Central memory CD8-positive, alpha-beta T cell (primary cell): ENCODE measurements around the gene POLDIP3.

ENCODE experiments used
- ATAC-seq: fragments of 150-1000 bp; cut with Tn5 transposase; replicated peaks from 2 replicates; pipeline ENCODE4 v1.10.0; 2022; ENCODE audit warnings: mild to moderate bottlenecking, moderate FRiP score, moderate number of reproducible peaks; ENCODE audit not compliant: poor library complexity, severe bottlenecking; ENCODE audit errors: extremely low read depth
- DNase-seq, 2 donors: peaks; one replicate each; pipeline ENCODE4 v3.0.0; 2021; ENCODE audit warnings: low spot score in 2 of 2
- H3K27ac Mint-ChIP-seq: one replicate; pipeline ENCODE4 v1.8.0; 2022; ENCODE audit warnings: low read depth, mild to moderate bottlenecking, moderate library complexity, mixed read lengths
- H3K27me3 Mint-ChIP-seq: one replicate; pipeline ENCODE4 v1.8.0; 2022; ENCODE audit warnings: mixed read lengths
- H3K36me3 Mint-ChIP-seq: one replicate; pipeline ENCODE4 v1.8.0; 2022; ENCODE audit warnings: mild to moderate bottlenecking, moderate library complexity, mixed read lengths; ENCODE audit not compliant: insufficient read depth
- H3K4me1 Mint-ChIP-seq: one replicate; pipeline ENCODE4 v1.8.0; 2022; ENCODE audit warnings: mixed read lengths
- H3K4me3 Mint-ChIP-seq: one replicate; pipeline ENCODE4 v1.8.0; 2022; ENCODE audit warnings: mild to moderate bottlenecking, moderate library complexity, mixed read lengths
- H3K9me3 Mint-ChIP-seq: one replicate; pipeline ENCODE4 v1.8.0; 2022; ENCODE audit warnings: mixed read lengths

Gene POLDIP3, protein sequence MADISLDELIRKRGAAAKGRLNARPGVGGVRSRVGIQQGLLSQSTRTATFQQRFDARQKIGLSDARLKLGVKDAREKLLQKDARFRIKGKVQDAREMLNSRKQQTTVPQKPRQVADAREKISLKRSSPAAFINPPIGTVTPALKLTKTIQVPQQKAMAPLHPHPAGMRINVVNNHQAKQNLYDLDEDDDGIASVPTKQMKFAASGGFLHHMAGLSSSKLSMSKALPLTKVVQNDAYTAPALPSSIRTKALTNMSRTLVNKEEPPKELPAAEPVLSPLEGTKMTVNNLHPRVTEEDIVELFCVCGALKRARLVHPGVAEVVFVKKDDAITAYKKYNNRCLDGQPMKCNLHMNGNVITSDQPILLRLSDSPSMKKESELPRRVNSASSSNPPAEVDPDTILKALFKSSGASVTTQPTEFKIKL

DNA sequence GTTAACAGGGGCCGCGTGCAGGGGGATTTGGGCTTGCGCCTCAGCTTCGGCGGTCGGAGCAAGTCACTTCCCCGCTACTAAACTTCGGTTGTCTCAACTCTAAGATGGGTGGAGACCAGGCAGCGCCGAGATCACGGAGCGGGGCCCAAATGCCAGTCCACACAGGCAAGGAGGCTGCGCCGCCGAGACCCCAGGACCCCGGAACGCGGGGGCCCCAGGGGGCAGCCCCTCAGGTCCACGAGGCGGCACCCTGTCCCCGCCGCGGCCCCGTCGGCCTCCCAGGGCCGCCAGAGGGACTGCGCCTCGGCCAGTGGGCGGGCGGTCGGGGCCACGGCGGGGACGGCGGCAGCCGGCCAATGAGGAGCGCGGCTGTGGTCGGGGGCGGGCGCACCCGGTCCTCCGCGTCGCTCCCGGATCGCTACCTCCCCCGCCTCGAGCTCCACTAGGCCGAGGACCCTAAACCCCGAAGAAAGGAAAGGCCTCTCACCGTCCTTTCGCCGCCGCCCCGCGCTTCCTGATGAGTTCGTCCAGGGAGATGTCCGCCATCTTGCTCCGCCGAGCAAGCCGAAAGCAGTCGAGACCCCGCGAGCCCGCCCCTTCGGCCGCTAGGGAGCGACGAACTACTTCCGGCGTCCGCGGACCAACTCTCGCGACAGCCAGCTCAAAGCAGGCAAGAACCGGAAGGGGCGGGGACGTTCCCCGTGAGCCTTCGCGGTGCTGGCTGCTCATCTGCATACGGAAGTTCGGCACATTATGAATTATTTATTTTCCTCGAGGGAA, at the start of gene POLDIP3:
Gene POLDIP3, minus strand, starts transcription at position 572 of the 780 bp plus-strand sequence. Its CDS starts 26 bp downstream, at position 546.
- peak; percentile 96 to 98 for DNase-seq
- Mint-ChIP-seq H3K4me1 (peaks cover 40% of the 10 kb centered on the region), H3K27ac (peak within 1 kb of the TSS; percentile 100)

DNA sequence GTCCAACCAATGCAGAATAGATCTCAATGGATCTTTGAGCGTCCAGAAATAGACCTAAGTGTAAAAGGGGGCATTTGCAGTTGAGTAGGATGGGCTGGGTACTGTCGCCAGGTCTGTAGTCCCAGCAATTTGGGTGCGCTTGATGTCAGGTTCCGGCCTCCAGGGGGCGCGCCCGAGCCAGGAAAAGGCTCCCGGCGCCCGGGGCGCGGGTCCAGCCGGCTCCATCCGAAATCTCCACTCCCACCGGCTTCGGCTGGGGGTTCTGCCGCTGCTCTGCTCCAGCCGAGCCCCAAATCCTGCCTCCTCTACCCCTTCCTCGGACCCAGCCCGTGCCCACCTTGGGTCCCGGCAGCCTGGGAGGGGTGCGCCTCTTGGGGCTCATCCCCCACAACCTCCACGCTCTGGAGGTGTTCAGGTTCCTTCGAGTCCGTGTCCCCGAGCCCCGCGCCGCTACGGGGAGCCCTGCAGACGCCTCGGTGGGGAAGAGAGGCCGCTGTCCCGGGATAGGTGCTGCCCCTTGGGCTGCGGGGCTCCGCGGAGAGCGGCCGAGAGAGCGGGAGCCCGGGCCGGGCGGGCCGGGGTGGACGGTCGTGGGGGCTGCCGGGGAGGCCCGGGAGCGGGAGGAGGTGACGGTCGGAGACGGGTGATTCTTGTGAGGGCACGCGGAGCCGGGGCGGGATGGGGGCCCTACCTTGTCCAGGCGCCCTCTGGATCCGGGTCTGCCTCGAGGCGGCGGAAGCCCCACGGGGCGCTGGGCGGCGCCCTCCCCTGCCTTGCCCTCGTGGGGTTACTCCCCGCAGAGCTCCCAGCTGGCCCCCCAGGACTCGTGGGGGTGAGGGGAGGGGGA, 47.5 kb upstream of the POLDIP3 start:
- H3K4me1 Mint-ChIP-seq: no peaks in the 10 kb centered on the region
- H3K36me3 Mint-ChIP-seq: peaks cover 5% of the 10 kb centered on the region
- H3K9me3 Mint-ChIP-seq: no peaks in the 10 kb centered on the region
- no peaks in the 10 kb centered on the region for H3K27me3 Mint-ChIP-seq
- DNase-seq: peak; percentile 66 to 72
- peak overlapping the region; percentile 61 for H3K4me3 Mint-ChIP-seq
- peak; percentile 85 for ATAC-seq
- H3K27ac Mint-ChIP-seq: no peak overlapping the region

More for the DNA sequence above, at the start of gene POLDIP3:
- peak within 1 kb of the TSS; percentile 98 for H3K4me3 Mint-ChIP-seq
- peak; percentile 73 for ATAC-seq
- peaks cover 48% of the 10 kb centered on the region for H3K36me3 Mint-ChIP-seq
- H3K27me3 Mint-ChIP-seq: no peaks in the 10 kb centered on the region
- H3K9me3 Mint-ChIP-seq: no peaks in the 10 kb centered on the region

DNA sequence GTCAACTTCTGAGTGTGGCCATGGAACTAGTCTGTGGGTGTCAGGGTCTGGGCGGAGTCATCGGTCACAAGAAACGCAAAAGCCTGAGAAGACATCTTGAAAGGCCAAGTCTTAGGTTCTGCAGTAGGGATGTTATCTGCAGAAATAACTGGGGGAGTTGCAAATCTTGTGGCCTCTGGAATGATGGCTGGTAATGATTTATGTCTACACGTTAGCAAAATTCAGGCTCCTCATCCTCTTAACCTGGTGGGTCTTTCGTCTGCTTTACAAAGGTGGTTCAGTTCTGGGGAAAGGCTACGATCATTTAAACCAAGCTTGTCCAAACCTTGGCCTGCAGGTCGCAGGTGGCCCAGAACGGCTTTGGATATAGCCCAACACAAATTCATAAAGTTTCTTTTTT, 41.9 kb upstream of the POLDIP3 start:
- Mint-ChIP-seq H3K27ac (no peak overlapping the region), H3K4me3 (no peak overlapping the region)

DNA sequence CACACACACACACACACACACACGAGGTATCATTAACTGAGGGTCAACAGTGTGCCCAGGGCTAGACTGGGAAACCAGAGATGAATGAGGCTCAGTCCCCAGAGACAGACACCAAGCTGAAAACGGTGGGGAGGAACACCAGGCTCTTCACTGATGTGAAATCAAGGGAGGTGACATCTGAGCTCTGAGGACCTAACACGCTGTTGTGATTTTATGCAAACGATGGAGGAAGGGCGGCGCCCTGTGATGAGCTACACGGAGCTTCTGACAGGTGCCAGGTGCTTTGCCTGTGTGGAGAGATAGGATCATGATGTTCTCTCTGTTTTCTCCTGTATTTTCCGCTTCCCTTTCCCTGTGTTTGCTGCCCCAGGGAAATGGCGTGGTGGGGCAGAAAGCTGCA, 41.0 kb upstream of the POLDIP3 start:
- H3K9me3 Mint-ChIP-seq: no peaks in the 10 kb centered on the region
- ATAC-seq: no peak
- H3K27ac Mint-ChIP-seq: no peak overlapping the region

More for the DNA sequence above, 41.9 kb upstream of the POLDIP3 start:
- H3K36me3 Mint-ChIP-seq: no peaks in the 10 kb centered on the region
- ATAC-seq (no peak), DNase-seq (no peak)
- H3K9me3 Mint-ChIP-seq: no peaks in the 10 kb centered on the region
- H3K27me3 Mint-ChIP-seq: no peaks in the 10 kb centered on the region
- H3K4me1 Mint-ChIP-seq: no peaks in the 10 kb centered on the region

GRCh38 chr22:42654436-42655073, 39.9 kb upstream of the POLDIP3 start:
- Mint-ChIP-seq H3K27ac (no peak overlapping the region), H3K27me3 (no peaks in the 10 kb centered on the region), H3K36me3 (no peaks in the 10 kb centered on the region), H3K4me3 (no peak overlapping the region), H3K4me1 (no peaks in the 10 kb centered on the region), H3K9me3 (no peaks in the 10 kb centered on the region)
- ATAC-seq (no peak), DNase-seq (no peak)

More for the DNA sequence above, 41.0 kb upstream of the POLDIP3 start:
- H3K4me3 Mint-ChIP-seq: no peak overlapping the region
- no peaks in the 10 kb centered on the region for H3K36me3 Mint-ChIP-seq
- no peak for DNase-seq
- no peaks in the 10 kb centered on the region for H3K27me3 Mint-ChIP-seq
- H3K4me1 Mint-ChIP-seq: no peaks in the 10 kb centered on the region

GRCh38 chr22:42653999-42654398, 39.3 kb upstream of the POLDIP3 start:
- no peak overlapping the region for H3K27ac Mint-ChIP-seq
- H3K27me3 Mint-ChIP-seq: no peaks in the 10 kb centered on the region
- no peaks in the 10 kb centered on the region for H3K36me3 Mint-ChIP-seq
- H3K9me3 Mint-ChIP-seq: no peaks in the 10 kb centered on the region
- ATAC-seq: no peak
- no peak for DNase-seq
- peaks cover under 1% of the 10 kb centered on the region for H3K4me1 Mint-ChIP-seq
- H3K4me3 Mint-ChIP-seq: no peak overlapping the region

- H3K4me3 Mint-ChIP-seq: no peak overlapping the region
- peaks cover 18% of the 10 kb centered on the region for H3K4me1 Mint-ChIP-seq
Observed at GRCh38 chr22:42651134-42651533, 36.5 kb upstream of the POLDIP3 start.

GRCh38 chr22:42649246-42650099, 34.8 kb upstream of the POLDIP3 start, which contains the start of gene CYB5R3:
Gene CYB5R3 (minus strand): TSS chr22:42649392. CDS start chr22:42649315, 77 bp downstream.
- peaks cover 30% of the 10 kb centered on the region for H3K4me1 Mint-ChIP-seq
- H3K27me3 Mint-ChIP-seq: no peaks in the 10 kb centered on the region
- peak; percentile 57 to 58 for DNase-seq
- ATAC-seq: peak; percentile 76
- H3K4me3 Mint-ChIP-seq: peak within 1 kb of the TSS; percentile 90
- H3K36me3 Mint-ChIP-seq: peaks cover 7% of the 10 kb centered on the region
- peak within 1 kb of the TSS; percentile 92 for H3K27ac Mint-ChIP-seq
- no peaks in the 10 kb centered on the region for H3K9me3 Mint-ChIP-seq

More at GRCh38 chr22:42651134-42651533, 36.5 kb upstream of the POLDIP3 start:
- H3K36me3 Mint-ChIP-seq: peaks cover 7% of the 10 kb centered on the region
- H3K27me3 Mint-ChIP-seq: no peaks in the 10 kb centered on the region
- DNase-seq: no peak
- ATAC-seq: no peak
- no peak overlapping the region for H3K27ac Mint-ChIP-seq
- no peaks in the 10 kb centered on the region for H3K9me3 Mint-ChIP-seq

DNA sequence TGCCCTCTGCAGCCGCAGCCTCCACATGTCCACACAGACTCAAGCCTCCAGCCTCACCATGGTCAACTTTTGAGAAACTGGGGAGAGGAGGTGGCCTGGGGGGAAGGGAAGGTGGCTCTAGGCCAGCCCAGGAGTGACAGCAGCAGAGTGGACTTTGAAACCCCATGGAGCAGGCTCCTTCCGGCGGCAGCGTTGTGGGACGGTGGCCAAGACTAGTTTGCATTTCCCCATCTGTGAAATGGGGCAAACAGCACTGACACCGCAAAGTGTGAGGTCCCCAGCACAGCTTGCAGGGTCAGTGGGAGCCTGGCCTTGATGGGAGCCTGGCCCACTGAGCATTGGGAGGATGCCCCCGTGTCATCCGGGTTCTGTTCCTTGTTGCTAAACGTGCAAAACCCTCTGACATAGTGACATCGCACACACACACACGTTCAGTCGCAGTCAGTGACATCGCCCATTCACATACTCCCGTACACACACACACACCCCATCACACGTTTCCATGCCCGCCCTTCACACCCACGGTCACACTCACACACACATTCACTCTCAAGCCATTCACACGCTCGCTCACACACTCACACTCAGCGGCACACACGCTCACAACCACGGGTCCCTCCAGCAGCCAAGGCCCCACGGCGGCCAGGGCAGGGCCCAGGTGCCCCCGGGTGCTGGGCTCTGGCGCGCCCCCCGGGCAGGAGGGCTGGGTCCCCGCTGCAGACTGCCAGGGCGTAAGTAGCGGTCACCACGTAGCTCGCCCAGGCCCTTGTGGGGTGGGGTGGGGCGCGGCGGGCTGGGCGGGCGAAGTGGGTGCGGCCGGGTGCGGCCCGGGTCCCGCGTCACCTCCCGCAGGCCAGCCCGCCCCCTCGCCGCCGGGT, 33.9 kb upstream of the POLDIP3 start:
- peaks cover 7% of the 10 kb centered on the region for H3K36me3 Mint-ChIP-seq
- DNase-seq: peak; percentile 26 to 33
- no peaks in the 10 kb centered on the region for H3K27me3 Mint-ChIP-seq
- peaks cover 36% of the 10 kb centered on the region for H3K4me1 Mint-ChIP-seq
- peak overlapping the region; percentile 92 for H3K27ac Mint-ChIP-seq
- H3K4me3 Mint-ChIP-seq: peak overlapping the region; percentile 90
- no peaks in the 10 kb centered on the region for H3K9me3 Mint-ChIP-seq
- peak; percentile 64 for ATAC-seq

GRCh38 chr22:42648017-42648367, 33.3 kb upstream of the POLDIP3 start:
- H3K4me1 Mint-ChIP-seq: peaks cover 38% of the 10 kb centered on the region
- peak overlapping the region; percentile 90 for H3K4me3 Mint-ChIP-seq
- H3K27ac Mint-ChIP-seq: peak overlapping the region; percentile 92
- no peaks in the 10 kb centered on the region for H3K27me3 Mint-ChIP-seq
- no peaks in the 10 kb centered on the region for H3K9me3 Mint-ChIP-seq
- ATAC-seq: no peak
- H3K36me3 Mint-ChIP-seq: peaks cover 8% of the 10 kb centered on the region
- DNase-seq: no peak
